WTC11 (cell line): ENCODE results near the gene PPIB. TPM values are rescaled to one million over a fixed set of nuclear protein-coding genes. Genes with fewer than 3 reads are reported as not detected.
A peak's percentile ranks its signal among the peaks of the same experiment; 100 is the strongest.

Experiments
- ATAC-seq: fragments of 200-7000 bp; cut with Tn5 transposase; 2 replicates; pipeline ENCODE4 v1.10.0; 2021; ENCODE audit warnings: mild to moderate bottlenecking, moderate library complexity
- CTCF ChIA-PET: fragments of 300-600 bp; sonication (Branson Sonifier 250); formaldehyde crosslinking; loops from one replicate; lab custom pipeline; 2021; ENCODE audit warnings: antibody characterized with exemption; lab: Charles Lee
- POLR2A ChIA-PET: fragments of 350-600 bp; sonication (Branson Sonifier 250); formaldehyde crosslinking; loops from one replicate; lab custom pipeline; 2021; ENCODE audit warnings: antibody characterized with exemption; lab: Charles Lee
- DNase-seq: peaks from one replicate; pipeline ENCODE4 v3.0.0; 2021; ENCODE audit warnings: low spot score
- H3K27ac Mint-ChIP-seq: 2 replicates; pipeline ENCODE4 v1.8.0; 2021; ENCODE audit warnings: mixed read lengths
- H3K27me3 Mint-ChIP-seq: 2 replicates; pipeline ENCODE4 v1.8.0; 2021; ENCODE audit warnings: low read depth, mild to moderate bottlenecking, moderate library complexity, mixed read lengths
- H3K36me3 Mint-ChIP-seq: 2 replicates; pipeline ENCODE4 v1.8.0; 2021; ENCODE audit warnings: mixed read lengths
- H3K4me1 Mint-ChIP-seq: 2 replicates; pipeline ENCODE4 v1.8.0; 2022; ENCODE audit warnings: mixed read lengths
- H3K4me3 Mint-ChIP-seq: 2 replicates; pipeline ENCODE4 v1.8.0; 2021; ENCODE audit warnings: mild to moderate bottlenecking, moderate library complexity, mixed read lengths
- H3K9me3 Mint-ChIP-seq: 2 replicates; pipeline ENCODE4 v1.8.0; 2021; ENCODE audit warnings: mixed read lengths
- GABPB1 ChIP-seq: sonication (generic); formaldehyde crosslinking; IDR thresholded peaks from 2 replicates; pipeline ENCODE4 v1.8.1; 2023; ENCODE audit warnings: mild to moderate bottlenecking, missing genetic modification reagents
- GRHL2 ChIP-seq: fragments of 250-450 bp; sonication (Bioruptor Pico); IDR thresholded peaks from 2 replicates; pipeline ENCODE4 v1.8.0; 2022; ENCODE audit warnings: mild to moderate bottlenecking, moderate library complexity; ENCODE audit not compliant: insufficient replicate concordance, severe bottlenecking
- IRF2 ChIP-seq: sonication (generic); formaldehyde crosslinking; IDR thresholded peaks from 2 replicates; pipeline ENCODE4 v1.8.0; 2022; ENCODE audit warnings: low read depth, missing genetic modification reagents, borderline replicate concordance
- NR1H2 ChIP-seq: sonication (generic); formaldehyde crosslinking; IDR thresholded peaks from 2 replicates; pipeline ENCODE4 v1.9.0; 2021; ENCODE audit warnings: mild to moderate bottlenecking, moderate library complexity, missing genetic modification reagents
- OVOL2 ChIP-seq: fragments of 250-450 bp; sonication (Bioruptor Pico); IDR thresholded peaks from 2 replicates; pipeline ENCODE4 v1.9.0; 2021; ENCODE audit warnings: mild to moderate bottlenecking, borderline replicate concordance
- TEAD1 ChIP-seq: sonication (generic); formaldehyde crosslinking; IDR thresholded peaks from 2 replicates; pipeline ENCODE4 v1.8.0; 2022; ENCODE audit warnings: mild to moderate bottlenecking, missing genetic modification reagents
- ZBTB21 ChIP-seq: sonication (generic); formaldehyde crosslinking; IDR thresholded peaks from 2 replicates; pipeline ENCODE4 v1.8.1; 2023; ENCODE audit warnings: mild to moderate bottlenecking, missing genetic modification reagents, borderline replicate concordance
- ZNF121 ChIP-seq: sonication (generic); formaldehyde crosslinking; IDR thresholded peaks from 2 replicates; pipeline ENCODE4 v1.8.0; 2023; ENCODE audit warnings: missing genetic modification reagents
- ZNF138 ChIP-seq: sonication (generic); formaldehyde crosslinking; conservative IDR thresholded peaks from 2 replicates; pipeline ENCODE4 v1.8.1; 2022; ENCODE audit warnings: mild to moderate bottlenecking, moderate library complexity, missing genetic modification reagents
- ZNF317 ChIP-seq: sonication (generic); formaldehyde crosslinking; IDR thresholded peaks from 2 replicates; pipeline ENCODE4 v1.8.1; 2023; ENCODE audit warnings: low read depth, mild to moderate bottlenecking, moderate library complexity, missing genetic modification reagents, borderline replicate concordance
- ZNF423 ChIP-seq: fragments of 250-450 bp; sonication (Bioruptor Pico); IDR thresholded peaks from 2 replicates; pipeline ENCODE4 v2.1.2; 2022; ENCODE audit warnings: mild to moderate bottlenecking, moderate library complexity
- total RNA-seq: library from RNA; stranded (reverse); gene quantifications from 3 replicates; pipeline ENCODE4 v1.2.3, GENCODE V29; 2021
- TF ChIP-seq, protein P1 (sequence below): sonication (generic); formaldehyde crosslinking; IDR thresholded peaks from 2 replicates; pipeline ENCODE4 v1.8.1; 2022; ENCODE audit warnings: mild to moderate bottlenecking, missing genetic modification reagents, moderate library complexity, borderline replicate concordance
- TF ChIP-seq, protein P2 (sequence below): sonication (generic); formaldehyde crosslinking; IDR thresholded peaks from 2 replicates; pipeline ENCODE4 v1.8.0; 2022; ENCODE audit warnings: mild to moderate bottlenecking, missing genetic modification reagents
- TF ChIP-seq, protein P3 (sequence below): sonication (generic); formaldehyde crosslinking; IDR thresholded peaks from 2 replicates; pipeline ENCODE4 v1.8.1; 2023; ENCODE audit warnings: mild to moderate bottlenecking, missing genetic modification reagents, moderate library complexity
- TF ChIP-seq, protein P4 (sequence below): fragments of 250-450 bp; sonication (Bioruptor Pico); IDR thresholded peaks from 2 replicates; pipeline ENCODE4 v1.9.0; 2021; ENCODE audit warnings: mild to moderate bottlenecking, borderline replicate concordance
- TF ChIP-seq, protein P5 (sequence below): sonication (generic); formaldehyde crosslinking; conservative IDR thresholded peaks from 2 replicates; pipeline ENCODE4 v1.8.1; 2022; ENCODE audit warnings: mild to moderate bottlenecking, missing genetic modification reagents
- TF ChIP-seq, protein P6 (sequence below): fragments of 250-450 bp; sonication (Bioruptor Pico); IDR thresholded peaks from 2 replicates; pipeline ENCODE4 v1.8.0; 2021; ENCODE audit warnings: mild to moderate bottlenecking

The PPIB gene
- total RNA-seq, 1 experiment from 2014 or later: 485 TPM

DNA sequence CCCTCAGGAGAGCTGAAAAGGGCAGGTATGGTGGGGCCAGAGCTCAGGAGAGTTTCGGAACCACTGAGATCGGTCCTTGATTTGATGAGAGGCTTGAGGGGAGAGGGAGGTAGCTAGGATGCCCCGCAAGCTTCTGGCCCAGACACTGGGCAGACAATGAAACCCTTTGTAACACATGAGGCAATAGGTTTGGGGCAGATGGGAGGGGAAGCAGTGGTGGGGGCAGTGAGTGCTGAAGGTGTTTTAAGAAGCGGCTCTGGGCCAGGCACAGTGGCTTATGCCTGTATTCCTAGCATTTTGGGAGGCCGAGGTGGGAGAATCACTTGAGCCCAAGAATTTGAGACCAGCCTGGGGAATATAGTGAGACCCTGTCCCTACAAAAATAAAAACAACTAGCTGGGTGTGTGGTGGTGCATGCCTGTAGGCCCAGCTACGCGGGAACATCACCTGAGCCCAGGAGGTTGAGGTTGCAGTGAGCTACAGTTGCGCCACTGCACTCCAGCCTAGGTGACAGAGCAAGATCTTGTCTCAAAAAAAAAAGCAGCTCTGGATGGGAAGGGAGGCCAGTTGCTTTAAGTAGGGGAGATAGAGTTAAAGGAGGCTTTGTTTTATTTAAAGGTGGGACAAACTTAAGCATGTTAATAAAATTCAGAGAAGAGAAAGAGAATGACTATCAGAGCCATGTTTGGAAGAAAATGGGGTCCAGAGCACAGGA lies 20.9 kb downstream of the PPIB start:
- Mint-ChIP-seq H3K4me3 (no peak overlapping the region), H3K9me3 (no peaks in the 10 kb centered on the region), H3K27me3 (no peaks in the 10 kb centered on the region), H3K4me1 (no peaks in the 10 kb centered on the region), H3K36me3 (peaks cover 7% of the 10 kb centered on the region), H3K27ac (no peak overlapping the region)
- TF ChIP-seq GRHL2 (CRISPR knock-in tag) (no peak), ZNF121 (CRISPR knock-in tag) (no peak), ZNF423 (CRISPR knock-in tag) (no peak), TEAD1 (CRISPR knock-in tag) (no peak)
- TF ChIP-seq, protein P1, sequence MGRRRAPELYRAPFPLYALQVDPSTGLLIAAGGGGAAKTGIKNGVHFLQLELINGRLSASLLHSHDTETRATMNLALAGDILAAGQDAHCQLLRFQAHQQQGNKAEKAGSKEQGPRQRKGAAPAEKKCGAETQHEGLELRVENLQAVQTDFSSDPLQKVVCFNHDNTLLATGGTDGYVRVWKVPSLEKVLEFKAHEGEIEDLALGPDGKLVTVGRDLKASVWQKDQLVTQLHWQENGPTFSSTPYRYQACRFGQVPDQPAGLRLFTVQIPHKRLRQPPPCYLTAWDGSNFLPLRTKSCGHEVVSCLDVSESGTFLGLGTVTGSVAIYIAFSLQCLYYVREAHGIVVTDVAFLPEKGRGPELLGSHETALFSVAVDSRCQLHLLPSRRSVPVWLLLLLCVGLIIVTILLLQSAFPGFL (CRISPR knock-in tag): no peak
- TF ChIP-seq, protein P2, sequence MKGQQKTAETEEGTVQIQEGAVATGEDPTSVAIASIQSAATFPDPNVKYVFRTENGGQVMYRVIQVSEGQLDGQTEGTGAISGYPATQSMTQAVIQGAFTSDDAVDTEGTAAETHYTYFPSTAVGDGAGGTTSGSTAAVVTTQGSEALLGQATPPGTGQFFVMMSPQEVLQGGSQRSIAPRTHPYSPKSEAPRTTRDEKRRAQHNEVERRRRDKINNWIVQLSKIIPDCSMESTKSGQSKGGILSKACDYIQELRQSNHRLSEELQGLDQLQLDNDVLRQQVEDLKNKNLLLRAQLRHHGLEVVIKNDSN (CRISPR knock-in tag): no peak
- ATAC-seq (no peak), DNase-seq (no peak)
- ChIA-PET POLR2A (no interaction called here), CTCF (interaction anchor here (4.9 kb wide), 1 partner anchor 12 kb away, joined by 39 read pairs; no protein-coding TSS in a partner anchor)

DNA sequence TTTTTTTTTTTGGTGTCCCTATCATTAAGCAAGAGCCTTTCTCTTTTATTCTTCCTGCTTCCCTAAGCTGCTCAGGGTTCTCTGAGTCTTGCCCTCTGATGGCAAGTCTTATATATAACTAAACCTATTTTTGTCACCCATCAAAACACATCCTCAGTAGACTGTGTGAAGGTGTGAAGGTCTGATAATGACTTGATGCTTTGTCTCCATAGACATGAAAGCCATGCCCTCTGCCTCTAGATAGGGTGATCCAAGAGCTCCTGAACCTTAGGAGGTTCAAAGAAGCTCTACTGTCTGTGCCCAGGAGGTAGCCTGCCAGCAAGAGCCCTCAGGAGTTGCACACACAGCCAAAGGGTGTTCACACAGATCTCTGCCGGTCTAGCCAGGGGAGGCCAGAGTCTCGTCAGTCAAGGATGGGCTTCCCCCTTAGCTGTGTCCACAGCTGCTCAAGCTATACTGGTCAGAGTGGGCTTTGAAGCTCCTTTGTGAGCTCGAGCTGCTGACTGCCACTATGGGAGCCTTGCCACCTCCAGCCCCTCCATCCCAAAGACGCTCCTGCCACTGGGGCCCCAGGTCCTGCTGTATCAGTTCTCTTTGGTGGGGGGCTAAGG lies 24.4 kb downstream of the PPIB start:
- ChIA-PET POLR2A (interaction anchor here (1.0 kb wide), 1 partner anchor 15 kb away, joined by 3 read pairs; no protein-coding TSS in a partner anchor), CTCF (interaction anchor here (0.6 to 2.8 kb wide), 3 partner anchors 11 to 699 kb away, joined by 6 to 25 read pairs (median 15); no protein-coding TSS in a partner anchor)
- no peak for TF ChIP-seq ZBTB21 (CRISPR knock-in tag)
- no peak for ATAC-seq
- Mint-ChIP-seq H3K27me3 (no peaks in the 10 kb centered on the region), H3K9me3 (no peaks in the 10 kb centered on the region), H3K4me3 (no peak overlapping the region), H3K27ac (no peak overlapping the region), H3K36me3 (peaks cover 28% of the 10 kb centered on the region), H3K4me1 (no peaks in the 10 kb centered on the region)
- no peak for DNase-seq

DNA sequence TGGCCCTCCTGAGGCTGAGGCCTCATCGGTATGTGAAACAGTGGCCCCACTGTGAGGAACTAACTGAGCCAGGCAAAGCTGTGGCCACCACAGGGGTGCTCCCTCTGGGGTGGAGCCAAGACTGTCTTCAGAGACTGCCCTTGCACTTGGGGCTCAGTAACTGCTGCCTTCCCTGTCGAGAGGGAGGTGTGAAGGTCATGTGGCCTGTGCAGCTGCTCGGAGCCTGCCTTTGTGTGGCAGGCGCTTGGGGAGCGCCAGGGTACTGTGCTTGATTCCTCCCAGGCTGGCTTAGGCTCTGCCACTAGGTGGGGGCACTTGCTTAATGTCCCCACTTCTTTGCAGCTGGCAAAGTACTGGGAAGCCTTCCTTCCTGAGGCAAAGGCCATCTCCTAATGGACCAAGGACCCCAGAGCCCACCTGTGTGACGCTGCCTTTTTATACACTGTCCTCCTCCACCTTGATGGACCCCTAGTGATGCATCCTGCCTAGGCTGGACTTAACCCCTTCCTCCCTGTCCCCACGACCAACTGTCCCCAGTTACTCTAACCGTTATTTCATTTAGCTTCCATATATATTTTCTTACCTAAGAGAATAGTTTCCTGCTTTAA lies 25.5 kb downstream of the PPIB start:
- H3K27ac Mint-ChIP-seq: no peak overlapping the region
- CTCF ChIA-PET: interaction anchor here (0.6 to 2.8 kb wide), 3 partner anchors 12 to 16 kb away, joined by 3 to 25 read pairs (median 15); partner anchors contain the start of gene SNX22
- no peaks in the 10 kb centered on the region for H3K9me3 Mint-ChIP-seq
- POLR2A ChIA-PET: no interaction called here
- DNase-seq (no peak), ATAC-seq (peak; percentile 80)
- TF ChIP-seq, protein P3, sequence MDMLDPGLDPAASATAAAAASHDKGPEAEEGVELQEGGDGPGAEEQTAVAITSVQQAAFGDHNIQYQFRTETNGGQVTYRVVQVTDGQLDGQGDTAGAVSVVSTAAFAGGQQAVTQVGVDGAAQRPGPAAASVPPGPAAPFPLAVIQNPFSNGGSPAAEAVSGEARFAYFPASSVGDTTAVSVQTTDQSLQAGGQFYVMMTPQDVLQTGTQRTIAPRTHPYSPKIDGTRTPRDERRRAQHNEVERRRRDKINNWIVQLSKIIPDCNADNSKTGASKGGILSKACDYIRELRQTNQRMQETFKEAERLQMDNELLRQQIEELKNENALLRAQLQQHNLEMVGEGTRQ: peak; percentile 17; the same call in 1 of the 2 replicates
- TF ChIP-seq ZNF423 (CRISPR knock-in tag) (0 out of 2 replicates have a peak, but pooled peaks have one; percentile 43), NR1H2 (no peak)
- TF ChIP-seq, all 79 proteins: peak for 2
- no peaks in the 10 kb centered on the region for H3K4me1 Mint-ChIP-seq
- H3K27me3 Mint-ChIP-seq: no peaks in the 10 kb centered on the region
- H3K4me3 Mint-ChIP-seq: no peak overlapping the region
- peaks cover 38% of the 10 kb centered on the region for H3K36me3 Mint-ChIP-seq

DNA sequence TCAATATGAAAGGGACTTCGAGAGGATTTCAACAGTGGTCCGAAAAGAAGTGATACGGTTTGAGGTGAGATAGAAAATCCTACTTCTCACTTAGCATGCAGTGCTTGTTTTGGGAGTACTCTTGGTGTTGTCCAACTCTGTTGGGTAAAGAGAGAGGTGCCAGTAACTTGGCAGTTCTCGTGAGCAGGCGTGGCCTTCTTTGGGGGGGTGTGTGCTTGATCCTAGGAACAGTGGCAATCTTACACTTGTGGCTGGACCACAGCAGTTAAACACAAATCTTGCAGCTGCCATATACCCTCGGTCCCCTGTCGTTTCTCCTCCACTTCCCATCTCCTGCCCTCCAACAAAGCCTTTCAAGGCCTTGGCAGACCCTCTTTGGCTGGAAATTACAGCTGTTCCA lies 26.5 kb downstream of the PPIB start:
- H3K27me3 Mint-ChIP-seq: no peaks in the 10 kb centered on the region
- CTCF ChIA-PET: interaction anchor here (2.8 kb wide), 1 partner anchor 17 kb away, joined by 25 read pairs; no protein-coding TSS in a partner anchor
- no peak for DNase-seq
- no peak for TF ChIP-seq TEAD1 (CRISPR knock-in tag)
- TF ChIP-seq ZNF138 (CRISPR knock-in tag): no peak
- TF ChIP-seq IRF2 (CRISPR knock-in tag): no peak
- no peak for TF ChIP-seq GABPB1 (CRISPR knock-in tag)
- TF ChIP-seq ZNF317 (CRISPR knock-in tag): no peak
- TF ChIP-seq, protein P4, sequence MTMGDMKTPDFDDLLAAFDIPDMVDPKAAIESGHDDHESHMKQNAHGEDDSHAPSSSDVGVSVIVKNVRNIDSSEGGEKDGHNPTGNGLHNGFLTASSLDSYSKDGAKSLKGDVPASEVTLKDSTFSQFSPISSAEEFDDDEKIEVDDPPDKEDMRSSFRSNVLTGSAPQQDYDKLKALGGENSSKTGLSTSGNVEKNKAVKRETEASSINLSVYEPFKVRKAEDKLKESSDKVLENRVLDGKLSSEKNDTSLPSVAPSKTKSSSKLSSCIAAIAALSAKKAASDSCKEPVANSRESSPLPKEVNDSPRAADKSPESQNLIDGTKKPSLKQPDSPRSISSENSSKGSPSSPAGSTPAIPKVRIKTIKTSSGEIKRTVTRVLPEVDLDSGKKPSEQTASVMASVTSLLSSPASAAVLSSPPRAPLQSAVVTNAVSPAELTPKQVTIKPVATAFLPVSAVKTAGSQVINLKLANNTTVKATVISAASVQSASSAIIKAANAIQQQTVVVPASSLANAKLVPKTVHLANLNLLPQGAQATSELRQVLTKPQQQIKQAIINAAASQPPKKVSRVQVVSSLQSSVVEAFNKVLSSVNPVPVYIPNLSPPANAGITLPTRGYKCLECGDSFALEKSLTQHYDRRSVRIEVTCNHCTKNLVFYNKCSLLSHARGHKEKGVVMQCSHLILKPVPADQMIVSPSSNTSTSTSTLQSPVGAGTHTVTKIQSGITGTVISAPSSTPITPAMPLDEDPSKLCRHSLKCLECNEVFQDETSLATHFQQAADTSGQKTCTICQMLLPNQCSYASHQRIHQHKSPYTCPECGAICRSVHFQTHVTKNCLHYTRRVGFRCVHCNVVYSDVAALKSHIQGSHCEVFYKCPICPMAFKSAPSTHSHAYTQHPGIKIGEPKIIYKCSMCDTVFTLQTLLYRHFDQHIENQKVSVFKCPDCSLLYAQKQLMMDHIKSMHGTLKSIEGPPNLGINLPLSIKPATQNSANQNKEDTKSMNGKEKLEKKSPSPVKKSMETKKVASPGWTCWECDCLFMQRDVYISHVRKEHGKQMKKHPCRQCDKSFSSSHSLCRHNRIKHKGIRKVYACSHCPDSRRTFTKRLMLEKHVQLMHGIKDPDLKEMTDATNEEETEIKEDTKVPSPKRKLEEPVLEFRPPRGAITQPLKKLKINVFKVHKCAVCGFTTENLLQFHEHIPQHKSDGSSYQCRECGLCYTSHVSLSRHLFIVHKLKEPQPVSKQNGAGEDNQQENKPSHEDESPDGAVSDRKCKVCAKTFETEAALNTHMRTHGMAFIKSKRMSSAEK (CRISPR knock-in tag): no peak
- no peak for TF ChIP-seq OVOL2 (CRISPR knock-in tag)
- TF ChIP-seq, protein P5, sequence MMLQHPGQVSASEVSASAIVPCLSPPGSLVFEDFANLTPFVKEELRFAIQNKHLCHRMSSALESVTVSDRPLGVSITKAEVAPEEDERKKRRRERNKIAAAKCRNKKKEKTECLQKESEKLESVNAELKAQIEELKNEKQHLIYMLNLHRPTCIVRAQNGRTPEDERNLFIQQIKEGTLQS (CRISPR knock-in tag): no peak
- TF ChIP-seq, protein P6, sequence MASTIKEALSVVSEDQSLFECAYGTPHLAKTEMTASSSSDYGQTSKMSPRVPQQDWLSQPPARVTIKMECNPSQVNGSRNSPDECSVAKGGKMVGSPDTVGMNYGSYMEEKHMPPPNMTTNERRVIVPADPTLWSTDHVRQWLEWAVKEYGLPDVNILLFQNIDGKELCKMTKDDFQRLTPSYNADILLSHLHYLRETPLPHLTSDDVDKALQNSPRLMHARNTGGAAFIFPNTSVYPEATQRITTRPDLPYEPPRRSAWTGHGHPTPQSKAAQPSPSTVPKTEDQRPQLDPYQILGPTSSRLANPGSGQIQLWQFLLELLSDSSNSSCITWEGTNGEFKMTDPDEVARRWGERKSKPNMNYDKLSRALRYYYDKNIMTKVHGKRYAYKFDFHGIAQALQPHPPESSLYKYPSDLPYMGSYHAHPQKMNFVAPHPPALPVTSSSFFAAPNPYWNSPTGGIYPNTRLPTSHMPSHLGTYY (CRISPR knock-in tag): no peak

More for the DNA sequence above, 26.5 kb downstream of the PPIB start:
- Mint-ChIP-seq H3K27ac (no peak overlapping the region), H3K4me1 (no peaks in the 10 kb centered on the region), H3K36me3 (peaks cover 44% of the 10 kb centered on the region), H3K9me3 (no peaks in the 10 kb centered on the region), H3K4me3 (no peak overlapping the region)
- no peak for ATAC-seq
- POLR2A ChIA-PET: no interaction called here
